ENCODE results near the gene MRPS18B. TPM values are rescaled to one million over a fixed set of nuclear protein-coding genes. Genes with fewer than 3 reads are reported as not detected.
A peak's percentile ranks its signal among the peaks of the same experiment; 100 is the strongest.

The MRPS18B gene
- total and polyA plus RNA-seq, 2 of the 4 experiments (the other 2 are of a cell fraction) = 51.2 to 82.3 TPM

- H3K4me1 ChIP-seq (ENCODE audit: control insufficient read depth, insufficient read depth, low read length) = peaks cover 6% of the 10 kb centered on the region
- in situ Hi-C loops (cut with MboI; ENCODE audit: low sequenced_read_pairs) (no loop called here), dilution Hi-C loops (cut with HindIII; ENCODE audit: low sequenced_read_pairs, unreplicated experiment) (no loop called here), intact Hi-C loops (cut with micrococcal nuclease) (no loop called here)
- H2AK5ac ChIP-seq (ENCODE audit: low read depth, low read length) = no peak overlapping the region
- no peak overlapping the region for H3K56ac ChIP-seq (ENCODE audit: extremely low read depth, insufficient read depth, low read length)
- ChIA-PET CTCF (interaction anchor here (0.9 to 1.8 kb wide), 2 partner anchors 12 to 16 kb away, joined by 3 to 6 read pairs; no protein-coding TSS in a partner anchor), POLR2A (ENCODE audit: unreplicated experiment) (interaction anchor here (0.7 to 2.2 kb wide), 7 partner anchors 13 to 110 kb away, joined by 3 to 14 read pairs (median 3); partner anchors contain the start of gene DHX16)
- peaks cover 58% of the 10 kb centered on the region for H4K20me1 ChIP-seq (ENCODE audit: insufficient read depth, low read length)
- H3K9me1 ChIP-seq (ENCODE audit: insufficient read depth, low read length) = peaks cover 10% of the 10 kb centered on the region; the same call in 1 of the 2 replicates
- H3K4me2 ChIP-seq (ENCODE audit: low read depth, low read length) = 0 out of 2 replicates have a peak overlapping the region, but pooled peaks have one; percentile 16
- H3K79me1 ChIP-seq (ENCODE audit: low read depth in 1 of 2, low read length in 2 of 2) = peaks cover 35 to 60% of the 10 kb centered on the region in 2 experiments
- no peak overlapping the region for H2AFZ ChIP-seq (replicated peaks; ENCODE audit: low read length, poor library complexity)
- no peaks in the 10 kb centered on the region for H3K27me3 ChIP-seq (ENCODE audit: control insufficient read depth, insufficient read depth, low read length)
- no peak overlapping the region for H2BK120ac ChIP-seq (ENCODE audit: low read depth, low read length)
- peak overlapping the region; percentile 5 for H2BK5ac ChIP-seq (ENCODE audit: low read depth, low read length, poor library complexity, severe bottlenecking)
- no TSS peak for BruUV-seq (replicated peaks)
- DNase-seq = peak; percentile 58
- H2AK9ac ChIP-seq (replicated peaks; ENCODE audit: low read depth, low read length, poor library complexity) = no peak overlapping the region
- no peak overlapping the region for H4K5ac ChIP-seq (ENCODE audit: low read depth, low read length)
- TF ChIP-seq, protein P1, sequence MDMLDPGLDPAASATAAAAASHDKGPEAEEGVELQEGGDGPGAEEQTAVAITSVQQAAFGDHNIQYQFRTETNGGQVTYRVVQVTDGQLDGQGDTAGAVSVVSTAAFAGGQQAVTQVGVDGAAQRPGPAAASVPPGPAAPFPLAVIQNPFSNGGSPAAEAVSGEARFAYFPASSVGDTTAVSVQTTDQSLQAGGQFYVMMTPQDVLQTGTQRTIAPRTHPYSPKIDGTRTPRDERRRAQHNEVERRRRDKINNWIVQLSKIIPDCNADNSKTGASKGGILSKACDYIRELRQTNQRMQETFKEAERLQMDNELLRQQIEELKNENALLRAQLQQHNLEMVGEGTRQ (IDR thresholded peaks at IDR 0.05; ENCODE audit: low read depth, low read length) = no peak
- no peak for TF ChIP-seq CEBPB (IDR thresholded peaks at IDR 0.05; ENCODE audit: low read depth, low read length)
- TF ChIP-seq MXI1 (IDR thresholded peaks at IDR 0.05; ENCODE audit: borderline replicate concordance, low read depth, low read length) = no peak
- no peak for TF ChIP-seq NFE2L2 (IDR thresholded peaks at IDR 0.05; ENCODE audit: low read depth, low read length)
- H4K8ac ChIP-seq (ENCODE audit: low read depth in 2 of 2, low read length in 2 of 2) = no peak overlapping the region
- H3K9me3 ChIP-seq (ENCODE audit: control insufficient read depth, insufficient read depth, low read length) = no peaks in the 10 kb centered on the region
- H3K4me3 ChIP-seq (ENCODE audit: insufficient read depth, low read depth, low read length) = no peak overlapping the region
- H3K9ac ChIP-seq (ENCODE audit: low read depth, low read length) = no peak overlapping the region; the same call in 1 of the 2 replicates
- peak overlapping the region; percentile 27; the same call in 1 of the 2 replicates for H3K27ac ChIP-seq (ENCODE audit: insufficient read depth, low read length)
- H3K4ac ChIP-seq (ENCODE audit: low read depth, low read length) = no peak overlapping the region
- H2BK15ac ChIP-seq (ENCODE audit: low read depth, low read length) = no peak overlapping the region
- no peak overlapping the region for H4K91ac ChIP-seq (ENCODE audit: insufficient read depth, low read depth, low read length)
- peaks cover 33% of the 10 kb centered on the region for H3K36me3 ChIP-seq (ENCODE audit: control insufficient read depth, insufficient read depth, low read length)
- no peak for ATAC-seq (ENCODE audit: low read depth)
- no peak overlapping the region for H2BK20ac ChIP-seq (ENCODE audit: low read depth, low read length)
- H3K23ac ChIP-seq (ENCODE audit: low read depth, low read length) = peak overlapping the region; percentile 73; the same call in 1 of the 2 replicates
- no peak overlapping the region for H3K14ac ChIP-seq (replicated peaks; ENCODE audit: low read depth, low read length)
- WGBS, 2 experiments (ENCODE audit: extremely low coverage in 2 of 2, insufficient read length in 1 of 2) = no CpG with 5 or more reads among the region's 6 CpGs
- H3K18ac ChIP-seq (ENCODE audit: low read depth, low read length) = no peak overlapping the region
These were observed 4.9 kb upstream of the MRPS18B start for GRCh38 chr6:30612687-30613248.

Measured in IMR-90 (cell line).